NK-92 (cell line): ENCODE results near the gene SLC4A2.

ENCODE experiments used
- DNase-seq: peaks from one replicate; lab custom pipeline; 2025; ENCODE audit not compliant: unreplicated experiment; lab: John Stamatoyannopoulos, UW

Gene SLC4A2

DNA sequence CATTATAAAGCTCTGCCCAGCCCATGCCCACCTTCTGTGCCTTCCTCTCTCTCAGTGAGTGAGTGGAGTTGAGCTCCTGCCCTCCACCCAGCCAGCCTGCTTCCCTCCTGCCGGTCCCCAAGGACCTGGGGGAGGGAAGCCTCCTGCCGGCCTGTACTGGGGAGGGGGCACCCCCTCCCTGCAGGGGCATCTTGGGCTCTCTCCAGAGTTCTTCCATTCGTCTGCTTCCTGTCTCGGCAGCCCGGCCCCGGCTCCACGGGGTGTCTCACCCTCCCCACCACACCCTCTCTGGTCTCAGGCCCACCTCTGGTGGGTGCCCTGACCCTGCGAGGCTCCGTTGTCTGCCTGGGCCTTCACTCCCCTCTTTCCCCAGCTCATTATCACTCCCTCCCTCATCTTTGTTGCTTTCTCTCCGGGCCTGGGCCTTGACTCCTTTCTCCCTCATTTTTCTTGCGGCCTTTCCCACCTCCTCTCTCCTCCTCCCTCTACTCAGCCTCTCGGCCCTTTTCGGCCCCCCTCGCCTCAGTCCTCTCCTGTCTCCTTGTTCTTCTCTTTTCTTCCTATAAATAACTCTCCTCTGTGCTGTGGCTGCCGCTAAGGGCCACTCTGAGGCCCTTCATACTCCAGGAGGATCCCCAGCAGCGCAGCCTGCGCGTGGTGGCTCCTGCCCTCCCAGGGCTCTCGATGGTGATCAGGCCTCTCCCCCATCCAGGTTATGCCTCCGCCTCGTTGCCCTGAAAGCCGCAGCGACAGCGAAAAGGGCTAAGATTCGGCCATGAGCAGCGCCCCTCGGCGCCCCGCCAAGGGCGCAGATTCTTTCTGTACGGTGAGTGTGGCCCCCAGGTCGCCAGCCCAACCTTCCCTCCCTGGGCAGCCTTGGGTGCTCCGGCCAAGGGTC, 2.1 kb downstream of the SLC4A2 start:
- DNase-seq: no peak

- no peak for DNase-seq
These were observed 2.7 kb downstream of the SLC4A2 start for GRCh38 chr7:151062111-151062398.

DNA sequence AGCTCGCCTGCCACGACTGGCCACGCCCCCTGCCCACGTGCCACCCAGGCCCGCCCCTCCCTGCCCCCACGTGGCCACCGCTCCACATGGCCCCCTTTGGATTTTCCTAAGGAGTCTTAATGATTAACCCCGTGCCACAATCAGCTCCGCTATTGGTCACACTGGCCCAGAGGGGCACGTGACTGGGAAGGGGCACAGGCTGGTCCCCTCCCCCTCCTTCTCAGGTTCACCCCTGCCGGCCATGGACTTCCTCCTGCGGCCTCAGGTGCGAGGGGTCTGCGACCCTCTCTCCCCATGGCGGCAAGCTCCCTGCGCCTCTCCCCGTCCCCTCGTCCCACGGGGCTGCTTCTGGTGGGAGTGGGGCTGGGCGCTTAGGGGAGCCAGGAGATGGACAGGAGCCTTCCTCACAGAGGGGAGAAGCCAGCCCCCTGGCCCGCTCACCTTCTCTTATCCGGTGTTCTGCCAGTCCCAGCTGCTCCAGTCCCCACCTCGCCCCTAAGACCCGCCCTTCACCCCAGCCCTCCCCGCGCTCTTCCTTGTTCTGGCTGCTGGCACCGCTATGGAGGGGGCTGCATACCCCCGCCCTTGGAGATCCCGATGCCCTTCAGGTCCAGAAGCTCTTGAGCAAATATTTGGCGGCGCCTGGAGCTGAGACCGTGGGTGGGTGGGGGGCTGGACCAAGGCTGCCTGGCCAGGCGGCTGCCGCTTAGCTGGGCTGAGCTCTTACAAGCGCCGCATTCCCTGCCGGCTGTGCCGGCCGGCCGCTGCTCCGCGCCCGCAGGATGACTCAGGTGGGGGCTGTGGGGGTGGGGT, 3.2 kb downstream of the SLC4A2 start:
- DNase-seq: no peak

DNA sequence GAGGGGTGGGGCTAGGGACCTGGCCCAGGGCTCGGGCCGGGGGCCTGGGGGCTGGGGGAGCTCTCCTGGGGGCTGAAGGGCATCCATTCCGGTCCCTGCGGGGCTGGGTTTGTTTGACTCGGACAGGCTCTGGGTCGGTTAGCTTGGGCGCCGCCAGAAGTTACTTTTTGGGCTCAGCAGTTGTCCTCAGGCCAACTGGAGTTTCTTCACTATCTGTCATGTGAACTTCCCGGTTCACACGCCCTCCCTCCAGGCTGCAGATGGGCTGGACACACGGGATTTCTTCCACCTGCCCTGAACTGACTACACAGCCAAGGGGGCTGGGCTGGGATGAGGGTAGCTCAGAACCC, 3.8 kb downstream of the SLC4A2 start:
- DNase-seq: no peak

DNA sequence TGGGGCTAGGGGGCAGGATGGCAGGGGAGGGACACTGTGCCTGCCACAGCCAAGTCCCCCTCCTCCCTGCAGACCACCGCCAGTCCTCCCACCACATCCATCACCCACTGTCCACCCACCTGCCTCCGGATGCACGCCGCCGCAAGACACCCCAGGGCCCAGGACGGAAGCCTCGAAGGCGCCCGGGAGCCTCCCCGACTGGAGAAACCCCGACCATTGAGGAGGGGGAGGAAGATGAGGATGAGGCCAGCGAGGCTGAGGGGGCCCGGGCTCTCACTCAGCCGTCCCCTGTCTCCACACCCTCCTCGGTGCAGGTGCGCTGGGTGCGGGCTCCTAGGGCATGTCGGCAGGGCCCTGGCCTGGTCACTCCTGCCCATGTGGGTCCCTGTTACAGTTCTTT, 5.1 kb downstream of the SLC4A2 start:
- no peak for DNase-seq

DNA sequence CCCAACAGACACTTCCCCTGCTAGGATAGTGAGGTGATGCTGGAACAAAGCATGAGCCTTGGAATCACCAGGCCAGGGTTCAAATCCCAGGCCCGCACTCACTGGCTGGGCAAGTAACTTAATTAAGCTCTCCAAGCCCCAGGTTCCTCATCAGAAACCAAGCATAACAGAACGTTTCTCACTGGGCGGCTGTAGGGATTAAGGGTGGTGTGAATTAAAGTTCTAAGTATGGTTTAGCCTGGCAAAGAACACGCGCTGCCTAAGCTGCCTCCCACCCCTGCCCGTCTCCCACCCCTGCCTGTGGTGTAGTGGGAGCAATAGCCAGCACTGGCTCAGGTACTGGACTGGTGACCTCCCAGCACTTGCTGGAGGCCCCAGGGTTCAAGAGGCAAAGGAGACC, 5.6 kb downstream of the SLC4A2 start:
- no peak for DNase-seq

- no peak for DNase-seq
These were observed 6.1 kb downstream of the SLC4A2 start for GRCh38 chr7:151065516-151065915.

DNA sequence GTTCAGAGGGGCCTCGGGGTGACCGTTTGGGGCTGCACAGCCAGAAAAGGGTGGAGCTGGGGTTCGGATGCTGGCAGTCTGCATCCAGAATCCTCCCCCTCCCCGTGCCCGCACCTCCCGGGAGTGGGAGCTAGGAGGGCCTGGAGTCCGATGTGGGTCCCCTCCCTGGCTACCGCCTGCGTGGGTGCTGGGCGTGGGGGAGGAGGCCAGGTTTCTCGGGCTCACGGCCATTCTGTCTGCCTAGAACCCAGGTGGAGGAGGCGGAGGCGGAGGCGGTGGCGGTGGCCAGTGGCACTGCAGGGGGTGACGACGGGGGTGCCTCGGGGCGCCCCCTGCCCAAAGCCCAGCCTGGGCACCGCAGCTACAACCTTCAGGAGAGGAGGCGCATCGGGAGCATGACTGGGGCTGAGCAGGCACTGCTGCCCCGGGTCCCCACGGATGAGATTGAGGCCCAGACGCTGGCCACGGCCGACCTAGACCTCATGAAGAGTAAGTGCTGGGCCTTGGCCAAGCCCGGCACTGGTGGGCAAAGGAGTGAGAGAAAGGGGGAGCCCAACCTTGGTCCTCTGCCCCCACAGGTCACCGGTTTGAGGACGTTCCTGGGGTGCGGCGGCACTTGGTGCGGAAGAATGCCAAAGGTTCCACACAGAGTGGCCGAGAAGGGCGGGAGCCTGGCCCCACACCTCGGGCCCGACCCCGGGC, 7.0 kb downstream of the SLC4A2 start:
- DNase-seq: no peak

DNA sequence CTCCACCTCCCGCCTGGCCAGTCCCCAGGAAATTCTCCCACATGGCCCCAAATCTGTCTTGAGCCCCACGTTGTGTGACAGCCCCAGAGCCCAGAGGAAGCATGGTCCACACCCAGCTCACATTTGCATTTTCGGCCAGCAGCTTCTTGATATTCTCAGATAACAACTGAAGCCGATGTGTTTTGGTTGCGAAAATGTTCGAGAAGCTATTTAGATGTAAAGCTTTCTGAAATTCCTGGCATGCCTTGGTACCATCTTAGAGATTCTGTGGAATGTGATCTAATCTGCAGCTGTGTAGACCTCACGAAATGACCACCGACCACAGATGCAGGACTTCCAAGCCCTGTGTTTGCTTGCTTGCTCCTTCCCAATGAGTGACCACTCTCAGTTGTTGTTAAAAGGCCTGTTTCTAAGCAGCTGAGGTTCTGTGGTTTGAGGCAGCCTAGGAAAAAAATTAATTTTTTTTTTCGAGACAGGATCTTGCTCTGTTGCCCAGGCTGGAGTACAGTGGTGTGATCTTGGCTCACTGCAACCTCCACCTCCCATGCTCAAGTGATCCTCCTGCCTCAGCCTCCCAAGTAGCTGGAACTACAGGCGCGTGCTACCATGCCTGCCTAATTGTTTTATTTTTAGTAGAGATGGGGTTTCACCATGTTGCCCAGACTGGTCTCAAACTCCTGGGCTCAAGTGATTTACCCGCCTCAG, 8.8 kb downstream of the SLC4A2 start:
- no peak for DNase-seq

GRCh38 chr7:151069841-151070573, 10.6 kb downstream of the SLC4A2 start:
- no peak for DNase-seq

DNA sequence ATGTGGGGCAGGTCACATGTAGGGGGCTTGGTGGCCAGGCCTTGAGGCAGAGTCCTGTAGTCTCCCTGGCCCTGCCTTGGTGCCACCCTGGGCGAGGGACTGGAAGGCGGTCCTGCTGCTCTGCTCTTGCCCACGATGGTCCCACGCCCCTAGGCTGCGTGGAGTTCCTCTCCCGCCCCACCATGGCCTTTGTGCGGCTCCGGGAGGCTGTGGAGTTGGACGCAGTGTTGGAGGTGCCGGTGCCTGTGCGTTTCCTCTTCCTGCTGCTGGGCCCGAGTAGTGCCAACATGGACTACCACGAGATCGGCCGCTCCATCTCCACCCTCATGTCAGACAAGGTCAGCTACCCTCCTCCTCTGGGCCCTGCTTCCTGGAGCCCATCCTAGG, 11.2 kb downstream of the SLC4A2 start:
- DNase-seq: no peak

DNA sequence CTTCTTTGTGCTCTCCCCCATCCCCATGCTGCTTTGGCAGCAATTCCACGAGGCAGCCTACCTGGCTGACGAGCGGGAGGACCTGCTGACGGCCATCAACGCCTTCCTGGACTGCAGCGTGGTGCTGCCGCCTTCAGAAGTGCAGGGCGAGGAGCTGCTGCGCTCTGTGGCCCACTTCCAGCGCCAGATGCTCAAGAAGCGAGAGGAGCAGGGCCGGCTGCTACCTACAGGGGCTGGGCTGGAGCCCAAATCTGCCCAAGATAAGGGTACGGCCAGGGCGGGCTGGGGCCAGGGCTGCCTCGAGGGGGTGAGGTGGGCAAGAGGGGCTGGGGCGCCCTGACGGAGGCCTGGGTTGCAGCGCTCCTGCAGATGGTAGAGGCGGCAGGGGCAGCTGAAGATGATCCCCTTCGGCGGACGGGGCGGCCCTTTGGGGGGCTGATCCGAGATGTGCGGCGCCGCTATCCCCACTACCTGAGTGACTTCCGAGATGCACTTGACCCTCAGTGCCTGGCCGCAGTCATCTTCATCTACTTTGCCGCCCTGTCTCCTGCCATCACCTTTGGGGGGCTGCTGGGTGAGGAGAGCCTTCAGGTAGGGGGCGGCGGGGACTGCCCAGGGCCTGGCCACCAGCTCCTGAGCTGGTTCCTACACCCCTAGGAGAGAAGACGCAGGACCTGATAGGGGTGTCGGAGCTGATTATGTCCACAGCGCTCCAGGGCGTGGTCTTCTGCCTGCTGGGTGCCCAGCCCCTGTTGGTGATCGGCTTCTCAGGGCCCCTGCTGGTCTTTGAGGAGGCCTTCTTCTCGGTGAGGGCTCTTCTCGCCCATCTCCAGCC, 11.9 kb downstream of the SLC4A2 start:
- DNase-seq: no peak

- DNase-seq: no peak
These were observed 14.6 kb downstream of the SLC4A2 start for GRCh38 chr7:151073990-151074389.

DNA sequence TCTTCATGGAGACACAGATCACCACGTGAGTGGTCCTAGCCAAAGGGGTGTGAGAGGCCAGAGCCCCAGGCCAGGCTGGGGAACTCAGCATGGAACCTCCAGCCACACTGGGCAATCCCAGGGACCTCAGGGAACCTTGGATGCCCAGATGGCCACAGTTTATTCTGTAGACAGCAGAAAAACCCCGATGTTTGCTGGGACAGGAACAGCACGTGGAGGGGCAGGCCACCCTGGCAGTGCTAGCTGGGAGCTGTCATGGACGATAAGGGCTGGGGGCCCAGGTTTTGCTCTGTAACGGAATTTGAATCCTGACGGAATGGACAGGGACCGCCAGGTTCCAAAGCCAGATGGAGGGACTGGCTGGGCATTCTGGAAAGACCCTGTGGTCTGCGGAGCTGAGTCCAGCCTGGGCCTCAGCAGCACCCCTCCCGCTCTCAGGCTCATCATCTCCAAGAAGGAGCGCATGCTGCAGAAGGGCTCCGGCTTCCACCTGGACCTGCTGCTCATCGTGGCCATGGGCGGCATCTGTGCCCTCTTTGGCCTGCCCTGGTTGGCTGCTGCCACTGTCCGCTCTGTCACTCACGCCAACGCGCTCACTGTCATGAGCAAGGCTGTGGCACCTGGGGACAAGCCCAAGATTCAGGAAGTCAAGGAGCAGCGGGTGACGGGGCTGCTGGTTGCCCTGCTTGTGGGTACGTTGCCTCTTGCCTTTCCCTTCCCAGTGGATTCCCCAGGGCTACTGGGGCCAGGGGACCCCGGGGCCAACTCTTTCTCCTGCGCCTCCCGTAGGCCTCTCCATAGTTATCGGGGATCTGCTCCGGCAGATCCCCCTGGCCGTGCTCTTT, 15.7 kb downstream of the SLC4A2 start:
- no peak for DNase-seq

GRCh38 chr7:151075662-151075971, 16.2 kb downstream of the SLC4A2 start:
- no peak for DNase-seq

- DNase-seq: no peak
These were observed 16.6 kb downstream of the SLC4A2 start for GRCh38 chr7:151075978-151076426.

- no peak for DNase-seq
These were observed 17.7 kb downstream of the SLC4A2 start for GRCh38 chr7:151076863-151077704.

GRCh38 chr7:151077705-151078232, 18.4 kb downstream of the SLC4A2 start:
- DNase-seq: no peak
